ENCODE measurements around the gene KPTN. TPM values are rescaled to one million over a fixed set of nuclear protein-coding genes. Genes with fewer than 3 reads are reported as not detected.

KPTN gene
- 10 to 100 TPM; 10.4 to 15.8 (median 12.8) TPM for polyA plus RNA-seq (ENCODE audit: insufficient read length in 4 of 4)

- DNase-seq (ENCODE audit: low read depth in 4 of 4, low spot score in 2 of 4): peak; percentile 69 to 91 (median 79)
These were observed at the start of gene KPTN for GRCh38 chr19:47483800-47484690. Gene KPTN (minus strand): TSS chr19:47484219. CDS start chr19:47484160, 59 bp downstream.

- no peak for DNase-seq (ENCODE audit: low read depth in 4 of 4, low spot score in 2 of 4)
These were observed 47.8 kb upstream of the KPTN start for GRCh38 chr19:47531640-47532387.

- DNase-seq (ENCODE audit: low read depth in 4 of 4, low spot score in 2 of 4): no peak
These were observed 45.2 kb upstream of the KPTN start for GRCh38 chr19:47529018-47529742.

GRCh38 chr19:47526798-47527197, 42.8 kb upstream of the KPTN start:
- no peak for DNase-seq (ENCODE audit: low read depth in 4 of 4, low spot score in 2 of 4)

GRCh38 chr19:47523473-47523872, 39.5 kb upstream of the KPTN start:
- DNase-seq (ENCODE audit: low read depth in 4 of 4, low spot score in 2 of 4): no peak

GRCh38 chr19:47521473-47522180, 37.6 kb upstream of the KPTN start:
- DNase-seq (ENCODE audit: low read depth in 4 of 4, low spot score in 2 of 4): no peak

- no peak for DNase-seq (ENCODE audit: low read depth in 4 of 4, low spot score in 2 of 4)
These were observed 36.8 kb upstream of the KPTN start for GRCh38 chr19:47520839-47521238.

GRCh38 chr19:47520343-47520806, 36.4 kb upstream of the KPTN start:
- no peak for DNase-seq (ENCODE audit: low read depth in 4 of 4, low spot score in 2 of 4)

GRCh38 chr19:47518854-47519253, 34.8 kb upstream of the KPTN start:
- DNase-seq (ENCODE audit: low read depth in 4 of 4, low spot score in 2 of 4): no peak

- no peak for DNase-seq (ENCODE audit: low read depth in 4 of 4, low spot score in 2 of 4)
These were observed 34.1 kb upstream of the KPTN start for GRCh38 chr19:47518139-47518538.

- peak; percentile 97 to 100 (median 99) for DNase-seq (ENCODE audit: low read depth in 4 of 4, low spot score in 2 of 4)
These were observed 31.0 kb upstream of the KPTN start, which contains the start of gene NAPA for GRCh38 chr19:47514869-47515588. Gene NAPA (minus strand): TSS chr19:47515063. CDS start chr19:47514940, 123 bp downstream.

GRCh38 chr19:47514151-47514868, 30.3 kb upstream of the KPTN start:
- no peak for DNase-seq (ENCODE audit: low read depth in 4 of 4, low spot score in 2 of 4)

- DNase-seq (ENCODE audit: low read depth in 4 of 4, low spot score in 2 of 4): no peak
These were observed 28.9 kb upstream of the KPTN start for GRCh38 chr19:47512948-47513319.

- no peak for DNase-seq (ENCODE audit: low read depth in 4 of 4, low spot score in 2 of 4)
These were observed 28.3 kb upstream of the KPTN start for GRCh38 chr19:47512183-47512947.

- DNase-seq (ENCODE audit: low read depth in 4 of 4, low spot score in 2 of 4): no peak
These were observed 27.7 kb upstream of the KPTN start for GRCh38 chr19:47511681-47512080.

- DNase-seq (ENCODE audit: low read depth in 4 of 4, low spot score in 2 of 4): no peak
These were observed 27.1 kb upstream of the KPTN start for GRCh38 chr19:47511128-47511517.

GRCh38 chr19:47510516-47511127, 26.6 kb upstream of the KPTN start:
- DNase-seq (ENCODE audit: low read depth in 4 of 4, low spot score in 2 of 4): no peak

- no peak for DNase-seq (ENCODE audit: low read depth in 4 of 4, low spot score in 2 of 4)
These were observed 26.0 kb upstream of the KPTN start for GRCh38 chr19:47509973-47510372.
